Measurements from ENCODE around the gene METTL5. TPM values are rescaled to one million over a fixed set of nuclear protein-coding genes. Genes with fewer than 3 reads are reported as not detected.

Gene METTL5
- total RNA-seq, result 27.2 and 31.2 TPM in 2 replicates

GRCh38 chr2:169824373-169825333 lies at the start of gene METTL5:
Gene METTL5 (minus strand): TSS chr2:169824905. CDS start chr2:169824597, 308 bp downstream.

GRCh38 chr2:169827272-169828140 lies 2.8 kb upstream of the METTL5 start, which contains the start of gene UBR3:
Gene UBR3 (plus strand): TSS chr2:169827454. CDS start chr2:169827508, 54 bp downstream.

GRCh38 chr2:169798718-169799592 lies 25.8 kb downstream of the METTL5 start, which contains the start of gene SSB:
Gene SSB (plus strand): TSS chr2:169798871. CDS start chr2:169800961, 2,090 bp downstream.

Other genes starting within 250 kb of the METTL5 start
- gene PPIG, start 240.6 kb downstream of the METTL5 start, total RNA-seq, result 18.4 and 26.9 TPM in 2 replicates
- not detected in 2 replicates for gene CFAP210, start 130.5 kb downstream of the METTL5 start, total RNA-seq
- 2.7 and 3.3 TPM in 2 replicates for gene PHOSPHO2, start 130.4 kb downstream of the METTL5 start, total RNA-seq
- gene KLHL23, start 91.1 kb downstream of the METTL5 start, total RNA-seq, result 21.6 and 38.8 TPM in 2 replicates
- 71.4 and 105 TPM in 2 replicates for gene SSB, start 26.0 kb downstream of the METTL5 start, total RNA-seq
- gene UBR3, start 2.5 kb upstream of the METTL5 start, total RNA-seq, result 45.6 and 64.2 TPM in 2 replicates

Data from dermis lymphatic vessel endothelial cell (primary cell).